Measurements from ENCODE around the gene S100A7A.
"Not testable (repeated sequence)": the region's sequence is repeated elsewhere in the genome, so short reads cannot be mapped to it uniquely, and the experiment has no call there.

S100A7A gene

DNA sequence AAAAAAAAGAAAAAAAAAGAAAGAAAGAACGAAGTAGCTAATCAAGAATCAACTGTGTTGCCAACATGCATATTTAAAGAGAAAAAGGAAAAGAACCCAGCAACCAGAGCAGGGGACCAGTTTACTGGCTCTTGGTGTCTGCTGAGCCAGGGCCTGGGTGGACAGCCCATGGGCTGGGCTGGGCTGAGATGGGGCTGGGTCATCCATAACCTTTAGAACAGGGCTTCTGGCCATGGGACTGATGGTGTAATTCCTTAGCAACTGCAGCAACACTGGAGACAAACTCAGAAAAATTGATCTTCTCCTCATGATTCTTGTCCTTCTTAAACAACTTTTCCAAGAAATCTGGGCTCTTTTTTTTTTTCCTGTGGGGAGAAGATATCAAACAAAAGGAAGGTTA lies 10.5 kb downstream of the S100A7A start:
- DNase-seq (ENCODE audit: low read depth), result no peak

DNA sequence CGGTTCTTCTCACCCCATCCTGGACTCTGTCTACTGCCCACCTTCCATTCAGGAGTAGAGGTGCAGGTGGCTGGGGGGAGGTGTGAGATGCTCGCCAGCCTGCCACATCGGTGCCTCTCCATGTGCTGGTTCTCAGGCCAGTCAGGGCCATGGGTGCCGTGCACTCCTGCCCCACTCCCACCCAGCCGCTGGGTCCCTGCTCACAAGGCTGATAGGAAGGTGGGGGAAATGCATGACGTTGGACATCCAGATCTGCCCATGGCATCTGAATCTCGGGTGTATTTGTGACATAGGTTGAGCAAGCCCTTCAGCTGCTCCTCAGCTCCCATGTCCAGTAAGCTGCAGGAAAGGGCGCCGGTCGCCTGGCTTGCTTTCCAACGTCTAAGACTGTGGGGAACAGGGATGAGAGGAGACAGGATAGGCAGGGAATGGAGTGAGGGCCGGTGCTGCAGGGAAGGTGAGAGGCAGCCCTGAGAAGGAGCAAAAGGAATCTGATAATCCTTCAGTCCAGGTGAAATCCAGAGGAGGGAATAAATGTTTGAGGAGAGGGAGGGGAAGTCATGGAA lies 11.8 kb downstream of the S100A7A start:
- DNase-seq (ENCODE audit: low read depth), result no peak

GRCh38 chr1:153428791-153429190 lies 12.5 kb downstream of the S100A7A start:
- no peak for DNase-seq (ENCODE audit: low read depth)

DNA sequence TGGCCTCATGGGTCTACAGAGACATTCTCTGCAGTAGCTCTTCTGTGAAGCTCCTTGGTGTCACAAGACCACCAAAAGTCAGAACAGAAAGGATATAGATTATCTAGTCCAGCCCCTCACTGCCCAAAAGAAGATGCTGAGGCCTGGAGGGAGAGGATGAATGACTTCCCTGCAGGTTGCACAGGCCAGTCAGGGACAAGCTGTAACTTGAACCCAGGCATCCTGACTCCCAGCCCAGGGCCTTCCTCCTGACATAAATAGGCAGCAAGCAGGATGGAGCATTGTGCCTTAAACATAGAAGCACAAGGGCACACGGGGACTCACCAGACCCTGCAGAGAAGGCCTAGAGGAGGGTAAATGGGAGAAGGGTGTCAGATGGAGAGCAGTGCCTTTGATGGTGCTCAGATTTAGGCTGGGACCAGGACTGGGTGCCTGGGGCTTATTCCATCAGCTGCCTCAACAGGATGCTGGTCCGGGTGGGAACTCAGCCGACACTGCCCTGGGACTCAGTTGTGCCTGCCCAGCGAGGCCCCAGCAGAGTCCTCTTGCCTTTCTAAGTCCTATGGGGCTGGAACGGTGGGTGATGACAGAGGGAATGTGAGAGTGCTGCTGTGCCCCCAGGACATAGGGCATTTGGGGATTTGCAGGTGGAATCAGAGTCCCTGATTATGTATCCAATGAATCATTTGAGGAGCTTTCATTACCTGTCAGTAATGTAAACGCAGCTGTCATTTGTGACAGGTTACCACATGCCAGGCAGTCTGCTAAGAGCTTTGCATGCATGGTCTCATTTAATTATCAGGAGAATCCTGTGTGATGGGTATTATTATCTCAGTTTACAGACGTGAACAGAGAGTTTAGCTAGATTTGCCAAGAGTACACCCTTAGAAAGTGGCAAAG lies 13.2 kb downstream of the S100A7A start:
- DNase-seq (ENCODE audit: low read depth), result no peak

- no peak for DNase-seq (ENCODE audit: low read depth)
Observed at GRCh38 chr1:153430166-153430553, 13.8 kb downstream of the S100A7A start.

DNA sequence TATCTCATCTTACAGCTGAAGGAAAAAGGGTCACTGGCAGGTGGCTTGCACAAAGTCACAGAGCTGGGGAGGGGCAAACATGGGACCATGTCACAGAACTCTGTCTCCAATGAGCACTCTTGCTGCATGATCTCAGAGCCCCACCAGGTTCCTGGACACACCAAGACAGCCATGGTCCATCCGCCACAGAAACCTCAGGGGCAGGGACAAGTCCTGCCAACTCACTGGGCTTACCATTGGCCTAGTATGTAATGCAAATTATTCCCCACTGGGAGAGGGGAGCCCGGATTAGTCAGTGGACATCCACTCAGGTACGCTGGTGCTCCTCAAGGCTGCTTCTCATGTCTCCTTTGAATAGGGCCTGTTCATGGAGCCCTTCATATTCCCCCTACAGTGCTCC lies 14.2 kb downstream of the S100A7A start:
- DNase-seq (ENCODE audit: low read depth), result no peak

DNA sequence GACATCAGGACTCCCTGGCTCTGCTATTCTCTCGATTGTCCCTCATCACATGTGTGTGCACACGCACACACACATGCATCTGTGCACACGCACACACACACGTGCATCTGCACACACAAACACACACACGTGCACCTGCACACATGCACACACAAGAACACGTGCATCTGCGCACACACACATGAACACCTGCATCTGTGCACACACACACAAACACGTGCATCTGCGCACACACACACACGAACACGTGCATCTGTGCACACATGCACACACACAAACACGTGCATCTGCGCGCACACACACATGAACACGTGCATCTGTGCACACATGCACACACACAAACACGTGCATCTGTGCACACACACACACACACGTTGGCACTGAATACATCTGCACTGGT lies 14.7 kb downstream of the S100A7A start:
- DNase-seq (ENCODE audit: low read depth), result no peak

- DNase-seq (ENCODE audit: low read depth), result no peak
Observed at GRCh38 chr1:153431427-153431826, 15.1 kb downstream of the S100A7A start.

GRCh38 chr1:153431928-153432327 lies 15.6 kb downstream of the S100A7A start:
- DNase-seq (ENCODE audit: low read depth), result no peak

DNA sequence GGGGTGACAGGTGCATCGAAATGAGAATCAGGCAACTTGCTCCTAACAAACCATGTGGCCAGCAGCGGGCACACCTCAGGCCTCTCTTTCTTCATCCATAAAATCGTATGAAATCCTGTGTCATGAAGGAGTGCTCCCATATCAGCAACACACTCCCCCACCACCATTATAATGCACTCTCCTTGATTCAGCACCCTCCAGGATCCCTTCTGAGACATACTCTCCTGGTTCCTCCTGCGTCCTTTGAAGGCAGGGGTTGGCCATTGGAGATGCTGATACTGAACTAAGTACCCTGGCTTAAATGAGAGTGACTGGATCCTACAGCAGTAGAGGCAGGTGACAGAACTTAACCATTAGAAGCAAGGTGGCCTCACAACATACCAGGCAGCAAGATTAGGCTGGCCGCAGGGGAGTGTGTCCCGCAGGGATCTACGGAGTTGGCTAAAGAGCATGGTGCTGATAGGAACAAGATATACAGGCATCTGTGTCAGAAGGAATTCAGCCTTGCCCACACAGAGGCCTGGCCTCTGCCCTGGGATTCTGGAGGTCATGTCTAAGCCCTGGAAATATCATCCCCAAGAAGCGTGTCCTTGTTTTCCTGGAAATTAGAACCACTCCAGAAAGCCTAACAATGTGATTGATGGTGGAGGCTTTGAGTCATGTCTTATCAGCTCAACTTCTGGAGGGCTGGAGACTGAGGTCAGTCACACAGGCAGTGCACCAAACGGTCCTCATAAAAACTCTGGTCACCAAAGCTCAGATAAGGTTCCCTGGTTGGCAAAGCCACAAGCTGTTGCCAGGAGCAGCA lies 16.8 kb downstream of the S100A7A start:
- DNase-seq (ENCODE audit: low read depth), result no peak

DNA sequence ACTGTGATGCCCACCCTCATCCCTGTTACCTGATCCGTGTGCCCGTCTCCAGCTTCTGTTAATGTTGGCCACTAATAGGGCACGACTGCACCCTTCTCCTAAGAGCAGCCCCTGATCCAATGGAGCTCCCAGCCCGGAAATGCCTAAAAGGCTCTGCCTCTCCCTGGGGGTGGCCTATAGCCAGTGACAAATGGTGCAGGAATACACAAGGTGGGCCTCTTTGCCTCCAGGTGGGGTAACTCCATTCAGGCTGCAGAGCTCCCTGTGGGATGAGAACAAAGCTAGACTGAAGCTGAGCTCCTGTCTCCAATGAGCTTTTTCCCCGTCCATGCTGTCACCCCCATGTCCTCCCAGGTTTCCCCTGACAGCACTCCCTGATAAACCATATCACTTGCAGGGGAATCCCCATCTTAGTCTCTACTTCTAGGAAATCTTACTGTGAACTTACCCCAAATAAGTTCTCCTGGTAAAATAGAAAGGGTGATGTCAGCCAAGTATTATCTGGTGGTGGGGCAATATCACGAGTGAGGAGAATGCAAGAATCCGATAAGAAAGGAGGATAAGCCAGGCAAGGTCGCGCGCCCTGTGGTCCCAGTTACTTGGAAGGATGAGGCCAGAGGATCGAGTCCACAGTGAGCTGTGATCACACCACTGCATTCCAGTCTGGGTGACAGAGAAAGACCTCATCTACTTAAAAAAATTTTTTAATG lies 18.6 kb downstream of the S100A7A start:
- no peak for DNase-seq (ENCODE audit: low read depth)

DNA sequence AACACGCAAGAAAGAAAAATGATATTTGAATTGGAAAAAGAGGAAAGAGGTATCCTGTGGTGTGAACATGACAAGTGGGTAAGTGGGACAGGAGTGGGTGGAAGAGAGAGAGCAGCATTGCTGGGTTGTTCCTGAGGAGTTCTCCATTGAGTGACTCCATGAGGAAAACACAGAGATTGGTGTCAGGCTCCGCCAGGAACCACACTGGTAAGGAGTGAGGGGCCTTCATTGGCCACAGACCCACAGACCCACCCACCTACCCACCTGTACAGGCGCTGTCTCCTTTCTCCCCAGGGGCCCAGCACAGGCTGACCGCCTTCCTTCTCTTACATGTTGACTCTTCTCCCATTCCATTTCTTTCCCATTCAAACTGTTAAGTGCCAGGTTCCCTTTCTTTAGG lies 20.9 kb downstream of the S100A7A start:
- DNase-seq (ENCODE audit: low read depth), result no peak

DNA sequence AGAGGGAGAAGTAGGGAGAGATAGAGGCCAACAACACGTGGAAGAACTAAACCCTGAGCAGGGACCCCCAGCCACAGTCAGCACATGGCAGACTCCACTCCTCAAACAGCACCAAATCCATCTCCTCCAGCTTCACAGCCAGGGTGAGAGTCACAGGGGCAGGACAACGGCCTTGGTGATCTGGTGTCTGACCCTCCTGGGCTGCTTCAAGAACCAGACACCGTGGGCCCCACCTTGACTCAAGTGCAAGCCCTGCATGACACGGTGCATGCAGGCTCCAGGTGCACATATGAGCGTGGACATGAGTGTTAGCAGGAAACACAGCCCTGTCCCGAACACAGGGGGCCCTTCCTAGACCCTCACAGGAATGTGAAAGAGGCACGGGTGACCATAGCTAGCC lies 22.3 kb downstream of the S100A7A start:
- DNase-seq (ENCODE audit: low read depth), result no peak

GRCh38 chr1:153439273-153439672 lies 23.0 kb downstream of the S100A7A start:
- DNase-seq (ENCODE audit: low read depth), result no peak

- DNase-seq (ENCODE audit: low read depth), result no peak
Observed at GRCh38 chr1:153441238-153441755, 25.0 kb downstream of the S100A7A start.

GRCh38 chr1:153443486-153443885 lies 27.2 kb downstream of the S100A7A start:
- DNase-seq (ENCODE audit: low read depth), result no peak

DNA sequence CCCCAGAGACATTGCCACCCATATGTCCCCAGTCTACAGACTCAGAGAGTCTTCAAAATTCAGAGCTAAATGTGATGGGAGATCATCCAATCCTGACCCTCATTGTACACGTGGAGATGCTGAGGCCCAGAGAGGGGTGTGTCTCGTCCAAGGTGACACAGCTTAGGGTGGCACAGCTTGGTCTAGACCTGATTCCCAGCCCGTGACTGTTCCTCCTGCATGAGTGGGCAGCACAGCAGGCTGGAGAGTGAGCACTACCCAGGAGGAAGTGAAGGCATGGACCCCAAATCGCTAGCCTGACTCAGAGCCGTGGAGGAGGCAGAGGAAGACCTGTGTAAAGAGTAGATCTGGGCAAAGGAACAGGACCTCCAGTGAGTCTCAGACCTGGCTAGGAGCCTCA lies 27.8 kb downstream of the S100A7A start:
- no peak for DNase-seq (ENCODE audit: low read depth)

DNA sequence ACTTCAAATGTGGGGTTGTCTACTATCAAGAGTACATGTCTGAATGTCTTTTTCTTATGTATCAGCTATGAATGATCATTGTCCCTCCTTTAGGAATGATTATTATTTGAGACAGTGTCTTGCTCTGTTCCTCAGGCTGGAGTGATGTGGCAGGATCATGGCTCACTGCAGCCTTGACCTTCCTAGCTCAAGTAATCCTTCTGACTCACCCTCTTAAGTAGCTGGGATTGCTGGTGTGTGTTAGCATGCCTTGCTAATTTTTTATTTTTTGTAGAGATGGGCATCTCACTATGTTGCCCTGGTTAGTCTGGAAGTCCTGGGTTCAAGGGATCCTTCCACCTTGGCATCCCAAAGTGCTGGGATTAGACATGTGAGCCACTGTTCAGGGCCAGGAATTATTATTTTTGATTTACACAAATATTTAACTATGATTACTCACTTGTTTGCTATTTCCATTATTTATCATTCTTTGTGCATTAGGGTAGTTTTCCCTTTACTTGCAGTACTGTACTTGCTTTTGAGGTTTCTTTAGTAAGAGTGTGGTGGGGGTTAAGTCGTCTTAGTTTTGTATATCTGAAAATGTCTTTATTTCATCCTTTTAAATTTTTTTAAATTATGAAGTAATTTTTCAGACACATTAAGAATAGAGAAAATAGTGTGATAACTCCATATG lies 31.3 kb downstream of the S100A7A start:
- DNase-seq (ENCODE audit: low read depth), result no peak

GRCh38 chr1:153448851-153449250 lies 32.5 kb downstream of the S100A7A start:
- not testable (repeated sequence) for DNase-seq (ENCODE audit: low read depth)

DNA sequence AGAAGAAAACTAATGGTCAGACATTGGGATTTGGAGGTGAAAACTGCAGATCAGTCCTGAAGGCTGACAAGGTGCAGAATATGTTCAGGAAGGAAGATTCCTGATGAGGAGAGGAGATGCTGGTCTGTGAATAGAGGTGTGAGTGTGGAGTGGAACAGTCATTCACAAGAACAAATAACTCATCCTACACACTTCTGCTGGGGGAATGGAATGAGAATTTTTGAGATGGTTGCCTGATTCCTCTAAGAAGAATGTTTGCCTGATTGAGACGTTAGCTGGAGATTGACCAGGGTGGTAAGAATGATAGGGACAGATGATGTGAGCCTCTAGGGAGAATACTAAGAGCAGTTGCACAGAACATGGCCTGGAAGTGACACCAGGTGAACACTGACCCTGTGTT lies 40.1 kb downstream of the S100A7A start:
- no peak for DNase-seq (ENCODE audit: low read depth)

DNA sequence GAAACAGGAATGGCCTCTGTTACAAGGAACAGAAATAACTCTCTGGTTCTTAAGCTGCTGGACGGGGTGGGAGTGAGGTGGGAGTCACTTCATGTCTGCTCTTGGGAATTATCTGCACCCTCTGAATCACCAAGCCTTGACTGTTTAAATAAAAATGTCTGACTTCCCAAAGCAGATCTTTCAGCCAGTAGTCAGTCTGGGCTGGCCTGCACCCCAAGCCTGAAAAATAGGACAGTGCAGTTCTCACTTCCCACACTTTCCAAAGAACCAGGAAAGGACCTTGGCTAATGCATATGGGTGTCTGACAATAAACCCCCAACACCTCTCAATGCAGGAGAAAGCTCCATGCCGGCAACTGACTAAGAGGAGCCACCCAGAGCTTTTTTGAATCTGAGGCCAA lies 43.3 kb downstream of the S100A7A start:
- DNase-seq (ENCODE audit: low read depth), result no peak

- DNase-seq (ENCODE audit: low read depth), result no peak
Observed at GRCh38 chr1:153460551-153460950, 44.2 kb downstream of the S100A7A start, which contains the start of gene S100A7. Gene S100A7 (minus strand): TSS chr1:153460651. CDS start chr1:153459013, 1,638 bp downstream.
